HCT116 (cell line): ENCODE measurements around the gene FAM13A. TPM values are rescaled to one million over a fixed set of nuclear protein-coding genes. Genes with fewer than 3 reads are reported as not detected.

Source experiments
- ATAC-seq: fragments of 200-7000 bp; cut with Tn5 transposase; 2 replicates; pipeline ENCODE4 v1.9.1; 2020; ENCODE audit warnings: mild to moderate bottlenecking, moderate library complexity
- BruUV-seq: library from RNA; stranded (reverse); fragments of 400-500 nt; replicated peaks from 2 replicates; lab custom pipeline; 2021; lab: Mats Ljungman, UMichigan
- CTCF ChIA-PET: fragments of 300-600 bp; sonication (Branson Sonifier 250); formaldehyde crosslinking; loops from one replicate; lab custom pipeline; 2021; ENCODE audit warnings: antibody characterized with exemption; lab: Charles Lee
- POLR2A ChIA-PET: fragments of 300-600, 350-600 bp; sonication (Branson Sonifier 250); formaldehyde crosslinking; loops from one replicate; lab custom pipeline; 2021; ENCODE audit warnings: antibody characterized with exemption; lab: Charles Lee
- RAD21 ChIA-PET, 2 experiments: fragments of 300-600 bp; sonication (Branson Sonifier 250); formaldehyde crosslinking; loops; one replicate each; lab custom pipeline; 2023; ENCODE audit warnings: low total read pairs in 2 of 2; ENCODE audit not compliant: uncharacterized antibody in 2 of 2, unreplicated experiment in 2 of 2, low non-redundant PET in 1 of 2; lab: Charles Lee
- DNase-seq: peaks from one replicate; pipeline ENCODE4 v3.0.0-alpha.2; 2010; ENCODE audit warnings: low read depth, low spot score
- H2AFZ ChIP-seq: fragments of 200-600 bp; shearing (Covaris generic), sonication (generic); 2 replicates; pipeline ENCODE4 v1.6.1; 2017; ENCODE audit warnings: low read depth, mixed run types, mixed read lengths, antibody characterized with exemption, low read length; ENCODE audit not compliant: poor library complexity, severe bottlenecking
- H3K27ac ChIP-seq: 2 replicates; pipeline ENCODE4 v1.5.1; 2012; ENCODE audit warnings: low read depth, low read length
- H3K27me3 ChIP-seq: fragments of 200-600 bp; sonication (generic); 2 replicates; pipeline ENCODE4 v1.6.1; 2016; ENCODE audit warnings: mixed run types, low read length, mixed read lengths; ENCODE audit not compliant: insufficient read depth
- H3K36me3 ChIP-seq, 2 experiments: fragments of 200-500 bp in 1 of 2; fragments of 200-600 bp in 1 of 2; sonication (Bioruptor generic) in 1 of 2; sonication (generic) in 1 of 2; 2 replicates each; pipeline versions ENCODE4 v1.5.1 to v1.6.1; 2014 to 2016; ENCODE audit warnings: low read length in 2 of 2, inconsistent platforms in 1 of 2, mixed read lengths in 1 of 2, mixed run types in 1 of 2; ENCODE audit not compliant: insufficient read depth in 2 of 2, control insufficient read depth in 1 of 2
- H3K4me1 ChIP-seq, 2 experiments: fragments of 200-600 bp in 1 of 2; sonication (generic) in 1 of 2; 2 replicates each; pipeline versions ENCODE4 v1.5.1 to v1.6.1; 2012 to 2017; ENCODE audit warnings: low read length in 2 of 2, inconsistent platforms in 1 of 2, mild to moderate bottlenecking in 1 of 2, mixed read lengths in 1 of 2, mixed run types in 1 of 2, moderate library complexity in 1 of 2; ENCODE audit not compliant: insufficient read depth in 2 of 2, control insufficient read depth in 1 of 2
- H3K4me2 ChIP-seq: fragments of 200-600 bp; sonication (generic); 2 replicates; pipeline ENCODE4 v1.6.1; 2017; ENCODE audit warnings: mixed run types, low read length, mixed read lengths
- H3K4me3 ChIP-seq, 2 experiments: fragments of 200-600 bp in 1 of 2; sonication (generic) in 1 of 2; replicated peaks in 1 of 2; 2 replicates each; pipeline ENCODE4 v1.5.1; 2011 to 2016; ENCODE audit warnings: low read length in 2 of 2, control low read depth in 1 of 2, low read depth in 1 of 2, mild to moderate bottlenecking in 1 of 2, mixed read lengths in 1 of 2, mixed run types in 1 of 2
- H3K79me2 ChIP-seq: fragments of 200-600 bp; sonication (generic); 2 replicates; pipeline ENCODE4 v1.6.1; 2017; ENCODE audit warnings: mild to moderate bottlenecking, mixed run types, low read length, moderate library complexity, mixed read lengths; ENCODE audit not compliant: insufficient read depth
- H3K9ac ChIP-seq: fragments of 200-600 bp; sonication (generic); 2 replicates; pipeline ENCODE4 v1.6.1; 2016; ENCODE audit warnings: low read length, mixed read lengths
- H3K9me2 ChIP-seq: fragments of 200-600 bp; sonication (generic), shearing (Covaris generic); 2 replicates; pipeline ENCODE4 v1.6.1; 2017; ENCODE audit warnings: mixed run types, mild to moderate bottlenecking, moderate library complexity; ENCODE audit not compliant: insufficient read depth
- H3K9me3 ChIP-seq, 2 experiments: fragments of 200-500 bp in 1 of 2; fragments of 200-600 bp in 1 of 2; sonication (Bioruptor generic) in 1 of 2; sonication (generic) in 1 of 2; 2 replicates each; pipeline ENCODE4 v1.6.1; 2014 to 2017; ENCODE audit warnings: low read length in 2 of 2, mixed read lengths in 2 of 2, inconsistent platforms in 1 of 2, low read depth in 1 of 2, mild to moderate bottlenecking in 1 of 2, mixed run types in 1 of 2, moderate library complexity in 1 of 2; ENCODE audit not compliant: control insufficient read depth in 1 of 2, insufficient read depth in 1 of 2
- H4K20me1 ChIP-seq: fragments of 200-600 bp; sonication (generic), shearing (Covaris generic); 2 replicates; pipeline ENCODE4 v1.6.1; 2017; ENCODE audit warnings: mixed run types, mild to moderate bottlenecking, moderate library complexity; ENCODE audit not compliant: insufficient read depth
- CBX3 ChIP-seq: IDR thresholded peaks from 2 replicates; pipeline ENCODE4 v1.6.1; 2012; ENCODE audit warnings: low read depth
- EGR1 ChIP-seq: IDR thresholded peaks from 2 replicates; pipeline ENCODE4 v1.6.1; 2012; ENCODE audit warnings: low read depth
- JUND ChIP-seq: IDR thresholded peaks from 2 replicates; pipeline ENCODE4 v1.6.1; 2012
- POLR2A ChIP-seq: IDR thresholded peaks from 2 replicates; pipeline ENCODE4 v1.7.0; 2011; ENCODE audit warnings: borderline replicate concordance; ENCODE audit not compliant: insufficient read depth, insufficient read length; ENCODE audit errors: extremely low read depth
- POLR2AphosphoS5 ChIP-seq: IDR thresholded peaks from 2 replicates; pipeline ENCODE4 v1.6.1; 2011; ENCODE audit warnings: mild to moderate bottlenecking, low read depth, low read length, moderate library complexity
- REST ChIP-seq: IDR thresholded peaks from 2 replicates; pipeline ENCODE4 v1.6.1; 2012; ENCODE audit warnings: low read depth
- intact Hi-C: fragments of 100-400 bp; cut with micrococcal nuclease; formaldehyde crosslinking; loops from 2 replicates; pipeline ENCODE4 v1.10.0; 2022
- total RNA-seq: library from RNA; stranded (reverse); gene quantifications from one replicate; pipeline ENCODE4 v1.2.1, GENCODE V29; 2021; ENCODE audit not compliant: unreplicated experiment

FAM13A gene
- total RNA-seq, 1 experiment from 2014 or later = 17.2 TPM

- TF ChIP-seq REST = no peak
- TF ChIP-seq POLR2A = no peak
- TF ChIP-seq EGR1 = no peak
- TF ChIP-seq POLR2AphosphoS5 = no peak
- TF ChIP-seq JUND = no peak
- TF ChIP-seq CBX3 = no peak
- Histone ChIP-seq H2AFZ (no peak overlapping the region), H3K4me1 (no peaks in the 10 kb centered on the region), H3K4me3 (no peak overlapping the region), H3K9ac (no peak overlapping the region), H3K4me2 (no peak overlapping the region), H3K9me3 (no peaks in the 10 kb centered on the region), H3K9me2 (no peaks in the 10 kb centered on the region), H3K79me2 (peaks cover 75% of the 10 kb centered on the region), H3K27me3 (no peaks in the 10 kb centered on the region), H4K20me1 (0 out of 2 replicates have a peak, but pooled peaks cover 4% of the 10 kb centered on the region), H3K36me3 (no peaks in the 10 kb centered on the region), H3K27ac (no peak overlapping the region)
- POLR2A ChIA-PET = no interaction called here
- intact Hi-C loops = no loop called here
- RAD21 ChIA-PET = no interaction called here
- no peak for ATAC-seq
- BruUV-seq = no TSS peak
- DNase-seq = no peak
- CTCF ChIA-PET = interaction anchor here (1.3 kb wide), 1 partner anchor 369 kb away, joined by 5 read pairs; no protein-coding TSS in a partner anchor
Observed at GRCh38 chr4:89042055-89042454, 14.9 kb downstream of the FAM13A start.
